Effector CD8-positive, alpha-beta T cell (primary cell): Measurements from ENCODE around the gene IL1B.

Experiments used
- DNase-seq: peaks from one replicate; lab custom pipeline; 2025; lab: John Stamatoyannopoulos, UW

IL1B gene

GRCh38 chr2:112829101-112829960, 7.2 kb downstream of the IL1B start:
- DNase-seq: no peak

GRCh38 chr2:112828251-112828691, 8.3 kb downstream of the IL1B start:
- no peak for DNase-seq

GRCh38 chr2:112827604-112828185, 8.9 kb downstream of the IL1B start:
- DNase-seq: no peak

- DNase-seq: no peak
These were observed 9.6 kb downstream of the IL1B start for GRCh38 chr2:112827009-112827408.

- no peak for DNase-seq
These were observed 10.9 kb downstream of the IL1B start for GRCh38 chr2:112825706-112826105.

- DNase-seq: no peak
These were observed 11.9 kb downstream of the IL1B start for GRCh38 chr2:112824694-112825085.

- DNase-seq: no peak
These were observed 14.9 kb downstream of the IL1B start for GRCh38 chr2:112821682-112822081.

GRCh38 chr2:112821142-112821541, 15.4 kb downstream of the IL1B start:
- DNase-seq: no peak

- no peak for DNase-seq
These were observed 16.2 kb downstream of the IL1B start for GRCh38 chr2:112820343-112820742.

GRCh38 chr2:112819081-112819480, 17.5 kb downstream of the IL1B start:
- DNase-seq: no peak

GRCh38 chr2:112818094-112818902, 18.3 kb downstream of the IL1B start:
- no peak for DNase-seq

- no peak for DNase-seq
These were observed 19.4 kb downstream of the IL1B start for GRCh38 chr2:112817082-112817689.

GRCh38 chr2:112814278-112814677, 22.3 kb downstream of the IL1B start:
- no peak for DNase-seq

- no peak for DNase-seq
These were observed 23.2 kb downstream of the IL1B start for GRCh38 chr2:112813280-112813966.

- no peak for DNase-seq
These were observed 24.0 kb downstream of the IL1B start for GRCh38 chr2:112812318-112813267.

GRCh38 chr2:112811841-112812306, 24.7 kb downstream of the IL1B start:
- DNase-seq: no peak

GRCh38 chr2:112811276-112811831, 25.2 kb downstream of the IL1B start:
- DNase-seq: no peak

- DNase-seq: no peak
These were observed 27.5 kb downstream of the IL1B start for GRCh38 chr2:112809112-112809511.

GRCh38 chr2:112807233-112807807, 29.3 kb downstream of the IL1B start:
- DNase-seq: no peak

GRCh38 chr2:112805542-112805941, 31.0 kb downstream of the IL1B start:
- no peak for DNase-seq
